PC-3 (cell line): ENCODE results near the gene NTN3. TPM values are rescaled to one million over a fixed set of nuclear protein-coding genes. Genes with fewer than 3 reads are reported as not detected.

ENCODE experiments used
- ATAC-seq: fragments of 200-7000 bp; cut with Tn5 transposase; 2 replicates; pipeline ENCODE4 v1.9.1; 2020; ENCODE audit warnings: mild to moderate bottlenecking, moderate library complexity
- BruUV-seq: library from RNA; stranded (reverse); fragments of 400-500 nt; replicated peaks from 2 replicates; lab custom pipeline; 2021; lab: Mats Ljungman, UMichigan
- CTCF ChIA-PET: fragments of 300-600 bp; sonication (Branson Sonifier 250); formaldehyde crosslinking; loops from one replicate; lab custom pipeline; 2022; ENCODE audit warnings: antibody characterized with exemption; lab: Charles Lee
- POLR2A ChIA-PET: fragments of 300-600 bp; sonication (Branson Sonifier 250); formaldehyde crosslinking; loops from one replicate; lab custom pipeline; 2022; ENCODE audit warnings: antibody characterized with exemption; ENCODE audit not compliant: unreplicated experiment; lab: Charles Lee
- DNase-seq: peaks from one replicate; pipeline ENCODE4 v3.0.0-alpha.2; 2015
- H2AFZ ChIP-seq: fragments of 300-600 bp; sonication (generic); 2 replicates; pipeline ENCODE4 v1.6.0; 2016; ENCODE audit warnings: antibody characterized with exemption, low read length
- H3F3A ChIP-seq: fragments of 300-600 bp; sonication (generic); one replicate; pipeline ENCODE4 v1.6.0; 2017; ENCODE audit warnings: antibody characterized with exemption, low read length, control low read depth, mild to moderate bottlenecking; ENCODE audit not compliant: unreplicated experiment
- H3K27ac ChIP-seq: fragments of 300-600 bp; sonication (generic); 2 replicates; pipeline ENCODE4 v1.5.1; 2016; ENCODE audit warnings: mild to moderate bottlenecking, low read length
- H3K27me3 ChIP-seq: fragments of 300-600 bp; sonication (generic); 2 replicates; pipeline ENCODE4 v1.6.1; 2016; ENCODE audit warnings: low read length, mixed read lengths
- H3K36me3 ChIP-seq: fragments of 300-600 bp; sonication (generic); 2 replicates; pipeline ENCODE4 v1.6.1; 2016; ENCODE audit warnings: low read depth, mixed run types, low read length, mixed read lengths
- H3K4me1 ChIP-seq: fragments of 300-600 bp; sonication (generic); 2 replicates; pipeline ENCODE4 v1.5.1; 2016; ENCODE audit warnings: low read length; ENCODE audit not compliant: insufficient read depth
- H3K4me2 ChIP-seq: fragments of 300-600 bp; sonication (generic); 2 replicates; pipeline ENCODE4 v1.6.0; 2016; ENCODE audit warnings: low read length
- H3K4me3 ChIP-seq: fragments of 300-600 bp; sonication (generic); 2 replicates; pipeline ENCODE4 v1.5.1; 2016; ENCODE audit warnings: mild to moderate bottlenecking, low read length, mixed read lengths
- H3K79me2 ChIP-seq: fragments of 300-600 bp; sonication (generic); 2 replicates; pipeline ENCODE4 v1.6.1; 2017; ENCODE audit warnings: low read length, mixed read lengths
- H3K9ac ChIP-seq: fragments of 300-600 bp; sonication (generic); 2 replicates; pipeline ENCODE4 v1.6.0; 2016; ENCODE audit warnings: mild to moderate bottlenecking, low read length
- H3K9me2 ChIP-seq: fragments of 300-600 bp; sonication (generic); replicated peaks from 2 replicates; pipeline ENCODE4 v1.6.1; 2016; ENCODE audit warnings: mixed run types, low read length, mixed read lengths
- H3K9me3 ChIP-seq: fragments of 300-600 bp; sonication (generic); 2 replicates; pipeline ENCODE4 v1.6.1; 2016; ENCODE audit warnings: low read length, mixed read lengths
- H4K20me1 ChIP-seq: fragments of 300-600 bp; sonication (generic); 2 replicates; pipeline ENCODE4 v1.6.1; 2016; ENCODE audit warnings: low read length, mixed read lengths
- CTCF ChIP-seq: fragments of 300-600 bp; sonication (generic); conservative IDR thresholded peaks from 2 replicates; pipeline ENCODE4 v1.5.1; 2017; ENCODE audit warnings: antibody characterized with exemption, low read depth, mild to moderate bottlenecking, low read length
- EZH2 ChIP-seq: fragments of 300-600 bp; sonication (generic); IDR thresholded peaks from one replicate; pipeline ENCODE4 v1.6.1; 2017; ENCODE audit warnings: antibody characterized with exemption, mild to moderate bottlenecking, low read length; ENCODE audit not compliant: unreplicated experiment
- EZH2phosphoT487 ChIP-seq: fragments of 300-600 bp; sonication (generic); IDR thresholded peaks from 2 replicates; pipeline ENCODE4 v1.6.1; 2018; ENCODE audit warnings: mild to moderate bottlenecking, antibody characterized with exemption, low read length, borderline replicate concordance
- intact Hi-C: fragments of 100-400 bp; cut with micrococcal nuclease; formaldehyde crosslinking; loops from 2 replicates; pipeline ENCODE4 v1.9.0; 2023
- total RNA-seq: library from RNA; depleted of rRNA; stranded (reverse); fragments of >200 nt; gene quantifications from 2 replicates; pipeline ENCODE4 v1.2.3, GENCODE V29; 2014

The NTN3 gene
- total RNA-seq, 1 experiment from 2014 or later = not detected

- ATAC-seq = no peak
- no peaks in the 10 kb centered on the region for H3K9me3 ChIP-seq
- no peak overlapping the region for H3K27ac ChIP-seq
- intact Hi-C loops = no loop called here
- no peaks in the 10 kb centered on the region for H3K79me2 ChIP-seq
- H3K9me2 ChIP-seq = no peaks in the 10 kb centered on the region
- no peaks in the 10 kb centered on the region for H3F3A ChIP-seq
- H3K4me1 ChIP-seq = no peaks in the 10 kb centered on the region
- no peak for DNase-seq
- POLR2A ChIA-PET = no interaction called here
- no TSS peak for BruUV-seq
- H4K20me1 ChIP-seq = no peaks in the 10 kb centered on the region
- no peaks in the 10 kb centered on the region for H3K27me3 ChIP-seq
- peaks cover 18% of the 10 kb centered on the region for H3K36me3 ChIP-seq
- no peak overlapping the region for H3K4me2 ChIP-seq
- H2AFZ ChIP-seq = no peak overlapping the region
- H3K4me3 ChIP-seq = no peak overlapping the region
- CTCF ChIA-PET = no interaction called here
- H3K9ac ChIP-seq = no peak overlapping the region
- TF ChIP-seq EZH2phosphoT487 (no peak), EZH2 (no peak), CTCF (no peak)
Observed at GRCh38 chr16:2450535-2450934, 20.6 kb upstream of the NTN3 start.

- no peak for DNase-seq
- H3K27ac ChIP-seq = no peak overlapping the region
- CTCF ChIA-PET = no interaction called here
Observed at GRCh38 chr16:2450975-2451381, 20.1 kb upstream of the NTN3 start.

More at GRCh38 chr16:2450975-2451381, 20.1 kb upstream of the NTN3 start:
- H3F3A ChIP-seq = no peaks in the 10 kb centered on the region
- H4K20me1 ChIP-seq = no peaks in the 10 kb centered on the region
- H3K36me3 ChIP-seq = peaks cover 18% of the 10 kb centered on the region
- no peak overlapping the region for H3K4me2 ChIP-seq
- H3K79me2 ChIP-seq = no peaks in the 10 kb centered on the region
- no peak for ATAC-seq
- H2AFZ ChIP-seq = no peak overlapping the region
- no peaks in the 10 kb centered on the region for H3K27me3 ChIP-seq
- POLR2A ChIA-PET = no interaction called here
- intact Hi-C loops = no loop called here
- no peaks in the 10 kb centered on the region for H3K9me2 ChIP-seq
- H3K4me3 ChIP-seq = no peak overlapping the region
- H3K9ac ChIP-seq = no peak overlapping the region
- H3K4me1 ChIP-seq = no peaks in the 10 kb centered on the region
- no TSS peak for BruUV-seq
- no peaks in the 10 kb centered on the region for H3K9me3 ChIP-seq
- TF ChIP-seq CTCF = no peak
- TF ChIP-seq EZH2 = no peak
- TF ChIP-seq EZH2phosphoT487 = no peak
